Muscle layer of duodenum (tissue), 2 donors: Measurements from ENCODE around the gene MMP20.

Experiments used
- H3K27ac ChIP-seq: one replicate; pipeline ENCODE4 v1.7.0; 2013; ENCODE audit warnings: mild to moderate bottlenecking, low read length
- H3K27me3 ChIP-seq: one replicate; pipeline ENCODE4 v1.7.0; 2013; ENCODE audit warnings: low read depth, mild to moderate bottlenecking, control low read depth, low read length
- H3K36me3 ChIP-seq, 2 donors: one replicate each; pipeline ENCODE4 v1.7.0; 2013; ENCODE audit warnings: low read length in 2 of 2, control low read depth in 1 of 2, mild to moderate bottlenecking in 1 of 2; ENCODE audit not compliant: insufficient read depth in 2 of 2, control insufficient read depth in 1 of 2
- H3K4me1 ChIP-seq, 2 donors: one replicate each; pipeline ENCODE4 v1.7.0; 2013; ENCODE audit warnings: low read length in 2 of 2, mild to moderate bottlenecking in 2 of 2, control low read depth in 1 of 2, moderate library complexity in 1 of 2; ENCODE audit not compliant: insufficient read depth in 2 of 2, control insufficient read depth in 1 of 2
- H3K4me3 ChIP-seq, 2 donors: one replicate each; pipeline ENCODE4 v1.7.0; 2013; ENCODE audit warnings: low read length in 2 of 2, low read depth in 1 of 2, mild to moderate bottlenecking in 1 of 2
- H3K9me3 ChIP-seq, 2 donors: one replicate each; pipeline ENCODE4 v1.7.0; 2013; ENCODE audit warnings: low read length in 2 of 2, control low read depth in 1 of 2, mild to moderate bottlenecking in 1 of 2; ENCODE audit not compliant: control insufficient read depth in 1 of 2
- donor health status: healthy.

MMP20 gene

GRCh38 chr11:102625177-102625576 lies at the start of gene MMP20:
Gene MMP20, minus strand, starts transcription at chr11:102625332. Its CDS starts 13 bp downstream, at chr11:102625319.
- Histone ChIP-seq H3K27ac (no peak within 1 kb of the TSS), H3K4me3 (no peak within 1 kb of the TSS), H3K36me3 (no peaks in the 10 kb centered on the region), H3K9me3 (no peaks in the 10 kb centered on the region), H3K4me1 (no peaks in the 10 kb centered on the region), H3K27me3 (no peaks in the 10 kb centered on the region)

GRCh38 chr11:102669664-102670063 lies 44.5 kb upstream of the MMP20 start:
- no peak overlapping the region for H3K4me3 ChIP-seq
- no peaks in the 10 kb centered on the region for H3K9me3 ChIP-seq
- H3K27me3 ChIP-seq = no peaks in the 10 kb centered on the region

GRCh38 chr11:102666331-102666957 lies 41.3 kb upstream of the MMP20 start:
- H3K4me1 ChIP-seq = no peaks in the 10 kb centered on the region

More at GRCh38 chr11:102669664-102670063, 44.5 kb upstream of the MMP20 start:
- Histone ChIP-seq H3K4me1 (no peaks in the 10 kb centered on the region), H3K27ac (no peak overlapping the region), H3K36me3 (no peaks in the 10 kb centered on the region)

GRCh38 chr11:102664001-102664752 lies 39.0 kb upstream of the MMP20 start:
- H3K9me3 ChIP-seq = no peaks in the 10 kb centered on the region
- no peaks in the 10 kb centered on the region for H3K36me3 ChIP-seq
- H3K4me1 ChIP-seq = no peaks in the 10 kb centered on the region
- no peak overlapping the region for H3K4me3 ChIP-seq
- no peaks in the 10 kb centered on the region for H3K27me3 ChIP-seq
- H3K27ac ChIP-seq = no peak overlapping the region

More at GRCh38 chr11:102666331-102666957, 41.3 kb upstream of the MMP20 start:
- H3K4me3 ChIP-seq = no peak overlapping the region
- H3K27me3 ChIP-seq = no peaks in the 10 kb centered on the region
- H3K36me3 ChIP-seq = no peaks in the 10 kb centered on the region
- H3K9me3 ChIP-seq = no peaks in the 10 kb centered on the region
- no peak overlapping the region for H3K27ac ChIP-seq

GRCh38 chr11:102662607-102663006 lies 37.5 kb upstream of the MMP20 start:
- Histone ChIP-seq H3K9me3 (no peaks in the 10 kb centered on the region), H3K4me3 (no peak overlapping the region), H3K4me1 (no peaks in the 10 kb centered on the region), H3K27ac (no peak overlapping the region), H3K27me3 (no peaks in the 10 kb centered on the region), H3K36me3 (no peaks in the 10 kb centered on the region)

GRCh38 chr11:102661040-102661439 lies 35.9 kb upstream of the MMP20 start:
- H3K27ac ChIP-seq = no peak overlapping the region
- no peak overlapping the region for H3K4me3 ChIP-seq
- no peaks in the 10 kb centered on the region for H3K27me3 ChIP-seq
- no peaks in the 10 kb centered on the region for H3K9me3 ChIP-seq
- no peaks in the 10 kb centered on the region for H3K4me1 ChIP-seq
- H3K36me3 ChIP-seq = no peaks in the 10 kb centered on the region

- Histone ChIP-seq H3K4me1 (no peaks in the 10 kb centered on the region), H3K36me3 (no peaks in the 10 kb centered on the region), H3K27me3 (no peaks in the 10 kb centered on the region), H3K9me3 (no peaks in the 10 kb centered on the region), H3K4me3 (no peak overlapping the region), H3K27ac (no peak overlapping the region)
These were observed 31.4 kb upstream of the MMP20 start for GRCh38 chr11:102656528-102656927.

- H3K4me1 ChIP-seq = no peaks in the 10 kb centered on the region
- no peak overlapping the region for H3K27ac ChIP-seq
- H3K9me3 ChIP-seq = no peaks in the 10 kb centered on the region
- H3K27me3 ChIP-seq = no peaks in the 10 kb centered on the region
- no peaks in the 10 kb centered on the region for H3K36me3 ChIP-seq
- H3K4me3 ChIP-seq = no peak overlapping the region
These were observed 30.4 kb upstream of the MMP20 start for GRCh38 chr11:102655547-102655946.

GRCh38 chr11:102654761-102655160 lies 29.6 kb upstream of the MMP20 start:
- H3K4me3 ChIP-seq = no peak overlapping the region
- no peaks in the 10 kb centered on the region for H3K9me3 ChIP-seq
- no peaks in the 10 kb centered on the region for H3K36me3 ChIP-seq
- no peaks in the 10 kb centered on the region for H3K4me1 ChIP-seq
- H3K27ac ChIP-seq = no peak overlapping the region
- no peaks in the 10 kb centered on the region for H3K27me3 ChIP-seq

GRCh38 chr11:102653744-102654291 lies 28.7 kb upstream of the MMP20 start:
- Histone ChIP-seq H3K36me3 (no peaks in the 10 kb centered on the region), H3K27me3 (no peaks in the 10 kb centered on the region)

GRCh38 chr11:102647430-102647829 lies 22.3 kb upstream of the MMP20 start:
- Histone ChIP-seq H3K27me3 (no peaks in the 10 kb centered on the region), H3K36me3 (no peaks in the 10 kb centered on the region)

More at GRCh38 chr11:102653744-102654291, 28.7 kb upstream of the MMP20 start:
- no peaks in the 10 kb centered on the region for H3K9me3 ChIP-seq
- H3K4me1 ChIP-seq = no peaks in the 10 kb centered on the region
- H3K27ac ChIP-seq = no peak overlapping the region
- H3K4me3 ChIP-seq = no peak overlapping the region

More at GRCh38 chr11:102647430-102647829, 22.3 kb upstream of the MMP20 start:
- H3K4me3 ChIP-seq = no peak overlapping the region
- H3K27ac ChIP-seq = no peak overlapping the region
- H3K4me1 ChIP-seq = no peaks in the 10 kb centered on the region
- no peaks in the 10 kb centered on the region for H3K9me3 ChIP-seq
